HG03432 (cell line): ENCODE measurements around the gene TAMM41.
"Not testable (repeated sequence)": the region's sequence is repeated elsewhere in the genome, so short reads cannot be mapped to it uniquely, and the experiment has no call there.

Experiments used
- ATAC-seq: cut with Tn5 transposase; IDR thresholded peaks from one replicate; pipeline ENCODE4 v1.9.1; 2021; ENCODE audit warnings: mild to moderate bottlenecking, moderate library complexity; ENCODE audit not compliant: unreplicated experiment

TAMM41 gene

DNA sequence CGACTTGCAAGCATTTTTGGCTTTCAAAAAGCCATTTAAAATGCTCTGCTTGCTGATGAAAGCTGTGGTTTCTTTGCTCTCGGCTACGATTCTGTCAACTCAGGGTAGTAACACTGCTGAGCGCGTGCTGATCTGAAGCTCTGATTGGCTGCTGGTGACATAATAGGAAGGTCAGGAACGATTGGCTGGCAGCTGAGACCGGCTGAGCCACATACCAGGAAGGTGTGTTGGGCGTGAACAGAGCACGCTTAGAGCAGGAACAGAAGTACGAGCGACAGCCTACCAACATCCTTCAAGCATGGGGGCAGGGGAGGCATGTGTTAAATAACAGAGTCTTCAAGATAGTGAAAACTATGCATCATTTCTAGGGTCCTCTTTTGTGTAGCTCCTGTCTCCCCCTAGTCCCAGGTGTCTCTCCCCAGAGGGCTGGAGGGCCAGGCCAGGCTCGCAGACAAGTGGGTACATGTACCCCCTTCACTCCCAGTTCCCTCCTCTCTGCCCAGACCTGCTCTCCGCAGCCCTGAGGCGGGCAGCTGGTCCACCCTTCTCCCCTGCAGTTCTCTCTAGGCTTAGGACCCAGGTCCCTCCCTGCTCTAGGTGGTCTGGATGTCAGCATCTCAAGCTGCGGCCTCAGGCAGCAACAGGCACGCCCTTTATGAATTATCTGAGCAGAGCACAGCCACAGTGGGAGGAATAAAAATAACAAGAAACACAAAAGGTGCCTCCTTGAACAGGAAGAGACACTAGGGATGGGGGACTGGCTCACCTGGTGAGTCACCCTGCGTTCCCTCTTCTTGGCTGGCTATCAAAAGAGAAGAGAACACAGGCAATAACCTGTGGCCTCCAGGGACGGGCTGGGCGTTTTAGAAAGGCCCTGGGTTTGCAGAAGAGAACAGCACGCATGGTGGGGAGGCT, 76.0 kb downstream of the TAMM41 start:
- peak; percentile 99 for ATAC-seq

DNA sequence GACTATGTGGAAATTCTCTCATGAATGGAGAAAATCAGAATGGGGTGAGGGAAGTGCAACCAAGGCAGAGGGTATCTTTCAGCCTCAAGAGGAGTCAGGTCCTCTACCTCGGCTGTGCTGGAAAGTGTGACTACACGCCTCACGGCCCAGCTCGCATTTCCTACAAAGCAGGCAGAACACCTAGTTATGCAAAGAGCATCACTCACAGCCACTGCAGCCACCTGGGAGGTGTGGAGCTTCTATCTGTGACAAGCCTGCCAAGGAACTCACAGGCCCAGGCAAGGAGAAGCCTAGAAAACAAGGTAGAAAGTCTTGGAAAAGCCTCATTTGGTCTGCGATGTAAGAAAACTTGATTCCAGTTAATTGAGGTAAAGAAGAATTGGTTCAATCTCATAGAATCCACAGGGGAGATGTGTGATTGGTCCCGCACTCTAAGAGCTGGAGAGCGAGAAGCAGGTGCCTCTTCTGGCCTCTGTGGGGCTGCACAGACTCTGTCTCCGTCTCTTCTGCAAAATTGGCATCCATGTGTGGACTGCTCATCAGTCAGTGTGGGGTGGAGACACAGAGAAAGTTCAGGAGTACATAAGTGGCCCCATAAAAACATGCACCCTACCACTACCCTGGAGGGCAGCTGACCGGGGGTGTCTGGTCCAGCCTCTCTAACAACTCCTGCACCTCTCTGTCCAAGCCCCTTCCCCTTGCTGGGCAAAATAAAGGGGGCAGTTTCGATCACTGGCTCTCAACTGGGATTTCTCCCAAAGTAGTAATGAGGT, 76.8 kb downstream of the TAMM41 start:
- ATAC-seq = peak; percentile 13

DNA sequence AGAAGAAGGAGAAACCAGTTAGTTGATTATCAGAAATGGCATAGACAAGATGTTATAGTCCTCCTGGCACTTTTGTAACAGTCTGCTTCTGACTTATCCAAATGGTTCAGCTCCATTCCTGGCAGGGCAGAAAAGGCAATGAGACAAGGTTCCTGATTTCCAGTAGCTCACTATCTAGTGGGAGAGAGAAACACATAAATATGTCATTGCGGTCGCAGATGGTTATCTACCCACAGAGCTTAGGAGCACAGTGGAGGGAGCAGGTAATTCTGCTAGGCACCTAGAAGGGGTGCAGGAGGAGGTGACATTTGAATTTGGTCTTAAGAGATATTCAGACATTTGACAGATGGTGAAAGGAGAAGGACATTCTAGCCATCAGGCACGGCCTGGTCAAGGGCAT, 78.1 kb downstream of the TAMM41 start:
- ATAC-seq = no peak

DNA sequence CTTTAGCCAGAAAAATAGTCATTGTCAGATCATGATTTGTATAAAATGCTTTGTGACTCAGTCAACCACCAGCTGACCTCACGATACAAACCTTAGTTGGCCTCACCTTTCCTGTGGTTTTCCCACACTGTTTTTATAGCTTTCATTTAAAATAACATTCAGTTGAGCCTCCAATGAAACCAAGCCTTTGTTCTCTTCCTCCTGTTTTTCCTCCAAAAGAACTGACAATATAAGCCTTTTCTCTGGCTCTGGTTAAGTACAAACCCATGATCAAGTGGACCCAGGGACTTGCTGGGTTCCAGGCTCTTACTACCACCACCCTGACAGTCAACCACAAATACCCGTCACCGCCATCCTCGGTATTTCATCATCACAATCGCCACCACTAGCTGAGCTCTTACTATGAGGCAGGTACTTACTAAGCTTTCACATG, 81.7 kb downstream of the TAMM41 start:
- ATAC-seq = no peak

DNA sequence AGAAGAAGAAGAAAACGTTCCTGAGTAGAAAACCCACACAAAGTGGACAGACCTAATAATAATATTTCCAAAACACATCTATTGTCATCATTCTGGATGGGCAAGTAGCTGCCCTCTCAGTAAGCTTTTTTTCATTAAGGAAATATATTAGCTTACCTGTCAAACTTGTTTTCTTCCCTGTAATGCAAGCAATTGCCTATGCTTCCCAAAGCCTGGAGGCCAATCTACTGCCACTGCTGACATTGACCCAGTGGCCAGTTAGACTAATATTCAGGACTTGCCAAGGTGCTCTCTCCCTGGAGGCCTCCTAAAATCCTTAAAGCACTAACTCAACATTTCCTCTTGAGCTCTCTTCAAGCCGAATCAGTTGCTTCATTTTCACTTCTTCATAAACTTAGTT, 86.7 kb downstream of the TAMM41 start:
- no peak for ATAC-seq

DNA sequence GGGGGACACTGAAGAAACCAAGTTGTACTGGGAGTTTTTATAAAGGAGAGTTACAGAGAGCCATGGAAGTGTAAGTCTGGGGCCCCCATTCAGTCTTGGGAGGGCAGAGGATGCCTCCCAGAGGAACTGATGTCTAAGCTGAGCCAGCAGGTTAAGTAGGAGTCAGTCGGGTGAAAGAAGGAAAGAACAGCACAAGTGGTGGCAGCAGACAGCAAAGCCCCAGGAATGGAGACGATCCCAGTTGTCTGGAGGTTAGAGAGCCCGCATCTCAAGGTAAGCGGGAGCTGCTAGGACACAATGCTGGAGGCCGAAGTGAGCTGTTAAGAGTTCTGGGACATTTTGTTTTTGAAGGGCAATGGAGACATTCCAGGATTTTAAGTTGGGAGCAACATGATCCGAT, 88.8 kb downstream of the TAMM41 start:
- no peak for ATAC-seq

DNA sequence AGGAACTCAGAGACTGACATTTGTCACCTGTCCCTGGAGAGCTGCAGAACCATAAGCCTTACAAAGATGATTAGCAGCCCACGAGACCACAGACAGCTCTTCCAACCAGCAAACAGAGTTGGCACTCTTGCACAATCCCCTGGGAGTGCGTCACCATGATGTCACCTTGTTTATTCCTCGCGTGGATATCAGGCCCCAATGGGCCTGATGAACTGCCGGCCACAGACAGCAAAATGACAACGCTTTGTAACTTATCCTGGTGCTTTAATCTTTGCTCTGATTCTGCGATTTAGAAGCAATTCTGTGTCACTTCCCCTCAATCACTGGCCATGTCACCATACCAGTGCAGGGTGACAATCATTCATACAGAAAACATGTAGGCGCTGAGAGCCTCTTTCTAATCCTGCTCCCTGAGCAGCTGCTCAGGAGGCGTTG, 89.2 kb downstream of the TAMM41 start:
- ATAC-seq = no peak

DNA sequence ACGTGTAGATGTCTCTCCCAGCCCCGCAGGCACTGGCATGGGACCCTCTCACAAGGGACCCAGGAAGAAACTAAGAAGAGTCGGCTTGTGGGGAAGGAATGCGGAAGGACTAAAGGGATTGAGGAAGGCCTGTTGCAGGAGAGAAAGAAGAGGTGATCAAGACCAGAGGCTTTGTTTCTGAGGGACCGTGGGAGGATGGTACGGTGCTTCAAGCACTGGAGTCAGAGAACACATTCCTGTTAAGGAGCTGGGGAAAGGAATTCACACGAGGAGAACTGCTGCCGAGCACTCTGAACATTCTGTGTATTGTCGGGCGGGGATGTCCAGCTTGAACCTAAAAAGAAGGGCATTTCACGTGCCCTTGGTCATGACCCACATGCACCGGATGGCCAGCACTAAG, 91.4 kb downstream of the TAMM41 start:
- ATAC-seq = no peak

DNA sequence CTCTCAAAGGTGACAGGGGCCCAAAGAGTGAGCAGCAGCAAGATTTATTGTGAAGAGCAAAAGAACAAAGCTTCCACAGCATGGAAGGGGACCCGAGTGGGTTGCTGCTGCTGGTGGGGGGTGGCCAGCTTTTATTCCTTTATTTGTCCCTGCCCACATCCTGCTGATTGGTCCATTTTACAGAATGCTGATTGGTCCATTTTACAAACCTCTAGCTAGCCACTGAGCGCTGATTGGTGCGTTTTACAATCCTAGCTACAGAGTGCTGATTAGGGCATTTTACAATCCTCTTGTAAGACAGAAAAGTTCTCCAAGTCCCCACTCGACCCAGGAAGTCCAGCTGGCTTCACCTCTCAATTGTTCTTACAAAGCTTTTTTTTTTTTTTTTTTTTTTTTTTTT, 94.4 kb downstream of the TAMM41 start:
- not testable (repeated sequence) for ATAC-seq

DNA sequence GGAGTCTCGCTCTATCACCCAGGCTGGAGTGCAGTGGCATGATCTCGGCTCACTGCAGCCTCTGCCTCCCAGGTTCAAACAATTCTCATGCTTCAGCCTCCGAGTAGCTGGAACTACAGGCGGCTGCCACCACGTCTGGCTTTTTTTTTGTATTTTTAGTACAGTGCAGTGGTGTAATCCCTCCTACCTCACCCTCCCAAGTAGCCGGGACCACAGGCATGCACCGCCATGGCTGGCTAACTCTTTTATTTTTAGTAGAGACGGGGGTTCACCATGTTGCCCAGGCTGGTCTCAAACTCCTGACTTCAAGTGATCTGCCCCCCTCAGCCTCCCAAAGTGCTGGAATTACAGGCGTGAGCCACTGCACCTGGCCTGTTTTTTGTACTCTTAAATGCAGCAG, 98.4 kb downstream of the TAMM41 start:
- ATAC-seq = not testable (repeated sequence)
